BLaER1 treated with 17β-estradiol and CSF1 and Interleukin-3, amounts not matched to agents 10 nM and 100 nM (cell line): ENCODE measurements around the gene TARM1.
"Not testable (repeated sequence)": the region's sequence is repeated elsewhere in the genome, so short reads cannot be mapped to it uniquely, and the experiment has no call there.

Experiments used
- H3K27ac ChIP-seq, 11 experiments: shearing (Covaris generic); formaldehyde crosslinking; 2 replicates each; pipeline ENCODE4 v1.8.1; 2022
- H3K27me3 ChIP-seq, 11 experiments: shearing (Covaris generic); formaldehyde crosslinking; 2 replicates each; pipeline ENCODE4 v1.8.1; 2022
- H3K36me3 ChIP-seq, 11 experiments: shearing (Covaris generic); formaldehyde crosslinking; 2 replicates each; pipeline ENCODE4 v1.8.1; 2022
- H3K4me1 ChIP-seq, 10 experiments: shearing (Covaris generic); formaldehyde crosslinking; 2 replicates each; pipeline ENCODE4 v1.8.1; 2022
- H3K4me2 ChIP-seq, 11 experiments: shearing (Covaris generic); formaldehyde crosslinking; 2 replicates each; pipeline ENCODE4 v1.8.1; 2022
- H3K4me3 ChIP-seq, 10 experiments: shearing (Covaris generic); formaldehyde crosslinking; 2 replicates each; pipeline ENCODE4 v1.8.1; 2022
- H3K9ac ChIP-seq, 11 experiments: shearing (Covaris generic); formaldehyde crosslinking; 2 replicates each; pipeline ENCODE4 v1.8.1; 2022
- H3K9me3 ChIP-seq, 11 experiments: shearing (Covaris generic); formaldehyde crosslinking; replicated peaks in 1 of 11; 2 replicates each; pipeline ENCODE4 v1.8.1; 2022
- H4K20me1 ChIP-seq, 11 experiments: shearing (Covaris generic); formaldehyde crosslinking; 2 replicates each; pipeline ENCODE4 v1.8.1; 2022
- Cebpa-rat ChIP-seq, 11 experiments: shearing (Covaris generic); IDR thresholded peaks; 2 replicates each; pipeline ENCODE4 v1.8.1; 2022

TARM1 gene

GRCh38 chr19:54062643-54063042 lies 18.5 kb downstream of the TARM1 start:
- Histone ChIP-seq H3K9me3 (no peaks in the 10 kb centered on the region), H3K4me3 (no peak overlapping the region), H3K27ac (no peak overlapping the region), H3K36me3 (no peaks in the 10 kb centered on the region), H3K9ac (no peak overlapping the region), H3K27me3 (no peaks in the 10 kb centered on the region), H3K4me1 (peaks cover 0 to 23% (median 12%) of the 10 kb centered on the region in 10 experiments; a peak in 13 of 20 replicates), H3K4me2 (peak overlapping the region in 8 of 11 experiments; percentile 13 to 76 (median 54); a peak in 12 of 22 replicates), H4K20me1 (no peaks in the 10 kb centered on the region)
- TF ChIP-seq Cebpa-rat (IDR thresholded peaks at IDR 0.05) = no peak

GRCh38 chr19:54047616-54048015 lies 33.5 kb downstream of the TARM1 start:
- H3K27me3 ChIP-seq = no peaks in the 10 kb centered on the region
- no peak for TF ChIP-seq Cebpa-rat (IDR thresholded peaks at IDR 0.05)
- H3K9ac ChIP-seq = no peak overlapping the region
- no peak overlapping the region for H3K4me3 ChIP-seq
- no peaks in the 10 kb centered on the region for H4K20me1 ChIP-seq
- H3K27ac ChIP-seq = no peak overlapping the region
- H3K9me3 ChIP-seq = no peaks in the 10 kb centered on the region
- H3K4me1 ChIP-seq = peaks cover 0 to 26% (median 0%) of the 10 kb centered on the region in 10 experiments; a peak in 7 of 20 replicates
- H3K36me3 ChIP-seq = no peaks in the 10 kb centered on the region
- H3K4me2 ChIP-seq = peak overlapping the region in 3 of 11 experiments; percentile 13 to 53 (median 39); a peak in 5 of 22 replicates

- no peak overlapping the region for H3K4me3 ChIP-seq
- no peak overlapping the region for H3K4me2 ChIP-seq
- TF ChIP-seq Cebpa-rat (IDR thresholded peaks at IDR 0.05) = no peak
- peaks cover 0 to 26% (median 0%) of the 10 kb centered on the region in 10 experiments; a peak in 7 of 20 replicates for H3K4me1 ChIP-seq
- H3K36me3 ChIP-seq = no peaks in the 10 kb centered on the region
- no peaks in the 10 kb centered on the region for H3K9me3 ChIP-seq
- H4K20me1 ChIP-seq = no peaks in the 10 kb centered on the region
- no peak overlapping the region for H3K27ac ChIP-seq
- no peaks in the 10 kb centered on the region for H3K27me3 ChIP-seq
- H3K9ac ChIP-seq = no peak overlapping the region
Measured at GRCh38 chr19:54045771-54046170, 35.4 kb downstream of the TARM1 start.

GRCh38 chr19:54042989-54043388 lies 38.2 kb downstream of the TARM1 start:
- Histone ChIP-seq H3K4me2 (no peak overlapping the region), H3K36me3 (no peaks in the 10 kb centered on the region), H3K9me3 (peaks cover 0 to 11% (median 0%) of the 10 kb centered on the region in 11 experiments; a peak in 2 of 22 replicates), H3K4me3 (no peak overlapping the region), H4K20me1 (no peaks in the 10 kb centered on the region), H3K27ac (no peak overlapping the region), H3K27me3 (no peaks in the 10 kb centered on the region), H3K9ac (no peak overlapping the region), H3K4me1 (peaks cover 0 to 10% (median 0%) of the 10 kb centered on the region in 10 experiments; a peak in 4 of 20 replicates)
- TF ChIP-seq Cebpa-rat (IDR thresholded peaks at IDR 0.05) = no peak

DNA sequence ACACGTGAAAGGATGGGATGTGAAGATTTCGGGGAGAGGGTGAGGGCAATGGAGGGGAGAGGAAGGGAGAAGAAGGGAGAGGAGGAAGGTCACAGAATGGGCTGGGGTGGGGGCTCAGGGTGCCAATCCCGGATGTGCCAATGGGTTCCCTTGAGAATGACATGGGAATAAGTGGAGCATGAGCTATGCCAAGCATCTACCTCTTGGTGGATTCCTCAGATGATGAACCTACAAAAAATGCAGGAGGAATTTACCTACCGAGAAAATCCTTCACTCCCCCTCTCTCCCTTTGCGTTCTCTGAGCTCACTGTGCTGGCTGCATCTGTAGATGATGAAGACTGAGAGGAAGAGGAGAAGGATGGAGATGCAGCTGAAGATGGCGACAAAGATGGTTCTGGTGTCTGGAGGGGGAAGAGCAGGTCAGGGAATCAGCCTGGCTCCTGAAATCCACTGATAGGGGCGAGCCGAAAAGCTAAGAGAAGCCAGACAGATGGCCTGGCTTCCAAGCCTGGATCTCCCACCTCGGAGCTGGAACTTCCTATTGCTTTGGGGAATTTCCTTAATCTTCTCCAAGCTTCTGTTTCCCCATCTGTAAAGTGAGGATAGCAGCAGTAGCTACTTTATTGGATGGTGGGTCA lies 39.1 kb downstream of the TARM1 start:
- peaks cover 0 to 5% (median 0%) of the 10 kb centered on the region in 10 experiments; a peak in 6 of 20 replicates for H3K4me1 ChIP-seq
- H3K4me3 ChIP-seq = no peak overlapping the region
- TF ChIP-seq Cebpa-rat (IDR thresholded peaks at IDR 0.05) = no peak
- no peaks in the 10 kb centered on the region for H3K27me3 ChIP-seq
- H4K20me1 ChIP-seq = no peaks in the 10 kb centered on the region
- no peak overlapping the region for H3K4me2 ChIP-seq
- H3K9ac ChIP-seq = no peak overlapping the region
- H3K9me3 ChIP-seq = peaks cover 0 to 20% (median 0%) of the 10 kb centered on the region in 11 experiments; a peak in 6 of 22 replicates
- H3K36me3 ChIP-seq = no peaks in the 10 kb centered on the region
- no peak overlapping the region for H3K27ac ChIP-seq

DNA sequence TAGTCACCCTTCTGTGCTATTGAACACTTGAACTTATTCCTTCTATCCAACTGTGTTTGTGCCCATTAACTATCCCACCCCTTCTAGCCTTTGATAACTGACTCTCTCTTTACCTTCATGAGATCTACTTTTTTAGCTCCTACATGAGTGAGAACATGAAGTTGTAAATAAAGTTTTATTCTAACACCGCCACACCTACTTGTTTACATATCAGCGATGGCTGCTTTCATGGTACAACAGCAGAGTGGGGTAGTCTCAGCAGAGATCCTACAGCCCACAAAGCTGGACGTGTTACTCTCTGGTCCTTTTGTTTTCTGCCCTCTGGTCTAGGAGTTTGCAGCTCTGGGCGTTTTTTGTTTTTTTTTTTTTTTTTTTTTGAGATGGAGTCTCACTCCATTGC lies 41.2 kb downstream of the TARM1 start:
- H3K9ac ChIP-seq = no peak overlapping the region
- H4K20me1 ChIP-seq = no peaks in the 10 kb centered on the region
- peaks cover 0 to 40% (median 15%) of the 10 kb centered on the region in 11 experiments; a peak in 16 of 22 replicates for H3K9me3 ChIP-seq
- TF ChIP-seq Cebpa-rat (IDR thresholded peaks at IDR 0.05) = no peak
- H3K27ac ChIP-seq = no peak overlapping the region
- H3K4me3 ChIP-seq = no peak overlapping the region
- no peaks in the 10 kb centered on the region for H3K27me3 ChIP-seq
- no peak overlapping the region for H3K4me2 ChIP-seq
- H3K36me3 ChIP-seq = no peaks in the 10 kb centered on the region
- peaks cover 0 to 5% (median 0%) of the 10 kb centered on the region in 10 experiments; a peak in 2 of 20 replicates for H3K4me1 ChIP-seq

DNA sequence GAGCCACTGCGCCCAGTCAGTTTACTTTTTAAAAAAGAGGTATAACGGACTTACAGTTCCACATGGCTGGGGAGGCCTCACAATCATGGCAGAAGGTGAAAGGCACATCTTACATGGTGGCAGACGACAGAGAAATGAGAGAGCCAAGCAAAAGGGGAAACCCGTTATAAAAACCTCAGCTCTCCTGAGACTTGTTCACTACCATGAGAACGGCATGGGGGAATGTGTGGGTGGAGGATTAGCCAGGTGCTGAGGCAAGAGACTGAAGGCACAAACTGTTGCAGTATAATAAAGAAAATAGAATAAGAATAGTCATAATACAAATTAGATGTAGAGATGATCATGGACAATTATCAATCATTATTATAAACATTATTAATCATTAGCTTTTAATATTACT lies 44.6 kb downstream of the TARM1 start:
- H3K36me3 ChIP-seq, H3K4me1 ChIP-seq, H3K4me3 ChIP-seq, H4K20me1 ChIP-seq, H3K27me3 ChIP-seq, H3K9ac ChIP-seq, H3K27ac ChIP-seq, H3K4me2 ChIP-seq: not testable (repeated sequence)
- H3K9me3 ChIP-seq = peaks cover 0 to 48% (median 15%) of the 10 kb centered on the region in 11 experiments; a peak in 16 of 22 replicates

- no peak overlapping the region for H3K27ac ChIP-seq
Measured at GRCh38 chr19:54035215-54036178, 45.7 kb downstream of the TARM1 start.

More at GRCh38 chr19:54035215-54036178, 45.7 kb downstream of the TARM1 start:
- Histone ChIP-seq H3K9ac (no peak overlapping the region), H3K27me3 (no peaks in the 10 kb centered on the region), H3K4me3 (no peak overlapping the region), H4K20me1 (no peaks in the 10 kb centered on the region), H3K4me1 (peaks cover 0 to 10% (median 6%) of the 10 kb centered on the region in 10 experiments; a peak in 14 of 20 replicates), H3K36me3 (no peaks in the 10 kb centered on the region), H3K4me2 (no peak overlapping the region), H3K9me3 (peaks cover 0 to 48% (median 15%) of the 10 kb centered on the region in 11 experiments; a peak in 16 of 22 replicates)
- no peak for TF ChIP-seq Cebpa-rat (IDR thresholded peaks at IDR 0.05)
